Keratinocyte (primary cell): ENCODE results near the gene ZFP14. TPM values are rescaled to one million over a fixed set of nuclear protein-coding genes. Genes with fewer than 3 reads are reported as not detected.

Source experiments
- DNase-seq: peaks from one replicate; pipeline ENCODE4 v3.0.0-alpha.2; 2011; ENCODE audit warnings: low read depth, missing footprints, low spot score
- FAIRE-seq: peaks from 2 replicates; lab custom pipeline; 2011; peaks lifted over from hg19 to GRCh38; lab: Jason Lieb, UNC
- H2AFZ ChIP-seq: 2 replicates; pipeline ENCODE4 v1.6.0; 2012; ENCODE audit warnings: low read length, control low read depth, inconsistent platforms; ENCODE audit not compliant: control insufficient read depth
- H3K27ac ChIP-seq: 2 replicates; pipeline ENCODE4 v1.5.1; 2011; ENCODE audit warnings: low read length; ENCODE audit not compliant: control insufficient read depth, insufficient read depth
- H3K27me3 ChIP-seq: 3 replicates; pipeline ENCODE4 v1.6.0; 2011; ENCODE audit warnings: low read length; ENCODE audit not compliant: control insufficient read depth, insufficient read depth; ENCODE audit errors: extremely low read depth
- H3K36me3 ChIP-seq, 2 experiments: 2 replicates in 1 of 2; 3 replicates in 1 of 2; pipeline ENCODE4 v1.5.1; 2011; ENCODE audit warnings: low read length in 2 of 2, mild to moderate bottlenecking in 1 of 2; ENCODE audit not compliant: control insufficient read depth in 2 of 2, insufficient read depth in 2 of 2; ENCODE audit errors: extremely low read depth in 1 of 2
- H3K4me1 ChIP-seq: 3 replicates; pipeline ENCODE4 v1.5.1; 2011; ENCODE audit warnings: low read length; ENCODE audit not compliant: control insufficient read depth, insufficient read depth; ENCODE audit errors: extremely low read depth
- H3K4me2 ChIP-seq: 3 replicates; pipeline ENCODE4 v1.6.0; 2011; ENCODE audit warnings: low read depth, low read length; ENCODE audit not compliant: control insufficient read depth, insufficient read depth; ENCODE audit errors: extremely low read depth
- H3K4me3 ChIP-seq, 3 experiments: fragments of 200-600 bp in 1 of 3; sonication (generic) in 1 of 3; 2 replicates in 2 of 3; 3 replicates in 1 of 3; pipeline ENCODE4 v1.5.1; 2011 to 2016; ENCODE audit warnings: low read length in 3 of 3, mild to moderate bottlenecking in 3 of 3, control low read depth in 2 of 3, inconsistent platforms in 1 of 3, low read depth in 1 of 3, mixed read lengths in 1 of 3, mixed run types in 1 of 3, moderate library complexity in 1 of 3; ENCODE audit not compliant: control insufficient read depth in 2 of 3, insufficient read depth in 2 of 3; ENCODE audit errors: extremely low read depth in 1 of 3
- H3K79me2 ChIP-seq: 2 replicates; pipeline ENCODE4 v1.6.0; 2012; ENCODE audit warnings: low read length; ENCODE audit not compliant: control insufficient read depth, insufficient read depth
- H3K9ac ChIP-seq: 3 replicates; pipeline ENCODE4 v1.6.0; 2011; ENCODE audit warnings: low read length; ENCODE audit not compliant: control insufficient read depth, insufficient read depth; ENCODE audit errors: extremely low read depth
- H3K9me1 ChIP-seq: 3 replicates; pipeline ENCODE4 v1.6.0; 2011; ENCODE audit warnings: low read length; ENCODE audit not compliant: control insufficient read depth, insufficient read depth; ENCODE audit errors: extremely low read depth
- H3K9me3 ChIP-seq: 2 replicates; pipeline ENCODE4 v1.5.1; 2012; ENCODE audit warnings: low read depth, low read length; ENCODE audit not compliant: control insufficient read depth
- H4K20me1 ChIP-seq: 3 replicates; pipeline ENCODE4 v1.6.0; 2011; ENCODE audit warnings: low read length; ENCODE audit not compliant: control insufficient read depth, insufficient read depth; ENCODE audit errors: extremely low read depth
- CTCF ChIP-seq, 3 experiments: IDR thresholded peaks in 1 of 3; conservative IDR thresholded peaks in 1 of 3; optimal IDR thresholded peaks in 1 of 3; 2 replicates in 2 of 3; 3 replicates in 1 of 3; pipeline versions ENCODE3 to v1.5.1; 2011; ENCODE audit warnings: low read length in 3 of 3, mild to moderate bottlenecking in 3 of 3, moderate library complexity in 2 of 3, control low read depth in 1 of 3, inconsistent platforms in 1 of 3; ENCODE audit not compliant: insufficient read depth in 2 of 3; ENCODE audit errors: extremely low read depth in 1 of 3
- EZH2 ChIP-seq: IDR thresholded peaks from one replicate; pipeline ENCODE4 v1.6.1; 2012; ENCODE audit warnings: inconsistent platforms, mild to moderate bottlenecking, low read length, moderate library complexity
- dilution Hi-C: fragments of 300-500 bp; cut with MboI; formaldehyde crosslinking; loops from one replicate; pipeline ENCODE4 v1.7.0; 2020; ENCODE audit warnings: low sequenced_read_pairs; ENCODE audit not compliant: extremely low pct_ligation_motif_present
- polyA plus RNA-seq, 5 experiments: library from polyadenylated mRNA; depleted of rRNA in 3 of 5; stranded (reverse) in 3 of 5; stranded (forward) in 1 of 5; unstranded in 1 of 5; fragments of >200 nt; gene quantifications; 1 replicate in 1 of 5; 2 replicates in 3 of 5; 3 replicates in 1 of 5; pipeline versions ENCODE4 v1.2.1 to v1.2.3, GENCODE V29; 2011 to 2012; ENCODE audit warnings: missing spikeins in 2 of 5, low read depth in 1 of 5, low replicate concordance in 1 of 5

ZFP14 gene
- polyA plus RNA-seq, 1 donor (not counting 4 experiments of a cell fraction or from before 2014, with no cell fraction given): 0.96 TPM

DNA sequence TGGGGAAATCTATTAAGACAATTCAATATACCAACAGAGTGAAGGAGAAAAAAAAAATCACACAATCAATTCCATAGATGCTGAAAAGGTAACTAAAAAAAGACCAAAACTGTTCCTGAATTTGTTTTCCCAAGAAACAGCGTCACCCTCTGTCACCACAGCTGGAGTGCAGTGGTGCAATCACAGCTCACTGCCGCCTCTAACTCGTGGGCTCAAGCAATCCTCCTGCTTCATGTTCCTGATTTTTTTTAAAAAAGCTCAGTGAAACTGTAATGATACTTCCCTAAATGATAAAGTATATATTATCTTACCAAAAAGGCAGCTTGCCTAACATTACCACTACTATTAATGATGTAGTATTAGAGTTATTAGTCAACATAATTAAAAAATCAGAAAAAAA is 19.6 kb upstream of the ZFP14 start:
- H3K27me3 ChIP-seq: no peaks in the 10 kb centered on the region
- no peak overlapping the region for H3K27ac ChIP-seq
- DNase-seq: no peak
- no peaks in the 10 kb centered on the region for H3K79me2 ChIP-seq
- no peaks in the 10 kb centered on the region for H3K4me1 ChIP-seq
- dilution Hi-C loops: no loop called here
- H2AFZ ChIP-seq: no peak overlapping the region
- no peaks in the 10 kb centered on the region for H4K20me1 ChIP-seq
- FAIRE-seq: no peak
- H3K36me3 ChIP-seq: peaks cover 2% of the 10 kb centered on the region in 2 experiments
- H3K4me2 ChIP-seq: no peak overlapping the region
- no peaks in the 10 kb centered on the region for H3K9me1 ChIP-seq
- H3K9ac ChIP-seq: no peak overlapping the region
- H3K4me3 ChIP-seq: no peak overlapping the region
- peaks cover 15% of the 10 kb centered on the region for H3K9me3 ChIP-seq
- TF ChIP-seq EZH2 (no peak), CTCF (optimal IDR thresholded peaks at IDR 0.05 in 1 of 3, IDR thresholded peaks at IDR 0.05 in 1 of 3, conservative IDR thresholded peaks at IDR 0.05 in 1 of 3; ENCODE audit: extremely low read depth in 1 of 3, insufficient read depth in 2 of 3, low read length in 3 of 3) (no peak)

- Histone ChIP-seq H3K4me2 (no peak overlapping the region), H3K4me3 (no peak overlapping the region), H3K36me3 (peaks cover 5 to 6% of the 10 kb centered on the region in 2 experiments), H3K9me1 (no peaks in the 10 kb centered on the region), H3K27ac (no peak overlapping the region), H2AFZ (no peak overlapping the region), H3K4me1 (no peaks in the 10 kb centered on the region), H3K9ac (no peak overlapping the region), H3K27me3 (no peaks in the 10 kb centered on the region), H3K79me2 (no peaks in the 10 kb centered on the region), H4K20me1 (no peaks in the 10 kb centered on the region), H3K9me3 (peaks cover 34% of the 10 kb centered on the region)
- dilution Hi-C loops: no loop called here
- FAIRE-seq (no peak), DNase-seq (no peak)
- no peak for TF ChIP-seq CTCF (optimal IDR thresholded peaks at IDR 0.05 in 1 of 3, IDR thresholded peaks at IDR 0.05 in 1 of 3, conservative IDR thresholded peaks at IDR 0.05 in 1 of 3; ENCODE audit: extremely low read depth in 1 of 3, insufficient read depth in 2 of 3, low read length in 3 of 3)
- TF ChIP-seq EZH2: no peak
These were observed 14.1 kb upstream of the ZFP14 start for GRCh38 chr19:36392916-36393673.
